DMS 273 (cell line): ENCODE results near the gene ZNF708.
A peak's percentile ranks its signal among the peaks of the same experiment; 100 is the strongest.
"Not testable (repeated sequence)": the region's sequence is repeated elsewhere in the genome, so short reads cannot be mapped to it uniquely, and the experiment has no call there.

Source experiments
- DNase-seq: peaks from one replicate; lab custom pipeline; 2025; ENCODE audit not compliant: unreplicated experiment; lab: John Stamatoyannopoulos, UW

ZNF708 gene

GRCh38 chr19:21328885-21329605 lies at the start of gene ZNF708:
Gene ZNF708, minus strand, starts transcription at chr19:21329410. Its CDS starts 198 bp downstream, at chr19:21329212.
- DNase-seq, result peak; percentile 95

GRCh38 chr19:21362291-21362690 lies 33.1 kb upstream of the ZNF708 start:
- DNase-seq, result no peak

- peak; percentile 99 for DNase-seq
These were observed 29.7 kb upstream of the ZNF708 start, which contains the start of gene ZNF738 for GRCh38 chr19:21358768-21359451. Gene ZNF738, plus strand, starts transcription at chr19:21359000. Its CDS starts 141 bp downstream, at chr19:21359141.

DNA sequence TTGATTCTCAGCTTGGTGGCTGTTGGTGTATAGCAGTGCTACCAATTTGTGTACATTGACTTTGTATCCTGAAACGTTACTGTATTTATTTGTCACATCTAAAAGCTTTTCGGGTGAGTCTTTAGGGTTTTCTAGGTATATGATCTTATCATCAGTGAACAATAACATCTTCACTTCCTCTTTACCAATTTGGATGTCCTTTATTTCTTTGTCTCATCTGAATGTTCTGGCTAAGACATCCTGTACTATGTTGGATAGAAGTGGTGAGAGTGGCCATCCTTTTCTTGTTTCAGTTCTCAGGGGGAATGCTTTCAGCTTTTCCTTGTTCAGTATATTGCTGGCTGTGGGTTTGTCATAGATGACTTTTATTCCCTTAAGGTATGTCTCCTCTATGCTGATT lies 23.6 kb upstream of the ZNF708 start:
- DNase-seq, result no peak

- DNase-seq, result not testable (repeated sequence)
These were observed 15.6 kb upstream of the ZNF708 start for GRCh38 chr19:21344841-21345240.

DNA sequence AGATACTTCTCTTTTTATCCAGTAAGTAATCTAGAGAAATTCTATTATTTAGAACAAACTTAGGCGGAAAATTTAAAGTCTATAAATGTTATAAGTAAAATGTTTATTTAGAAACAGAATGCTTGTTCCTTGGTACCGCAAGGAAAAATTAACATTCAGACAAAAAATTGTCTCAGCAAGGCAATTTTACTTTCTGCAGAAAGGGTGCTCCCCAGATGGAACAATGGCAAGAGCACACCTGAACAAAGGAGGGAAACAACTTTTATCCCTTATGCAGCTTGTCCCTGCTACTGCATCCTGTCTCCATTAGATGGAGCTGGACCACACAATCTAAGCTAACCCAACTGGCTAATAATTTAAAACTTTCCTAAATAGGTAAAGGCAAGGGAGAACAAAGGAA lies 6.5 kb upstream of the ZNF708 start:
- DNase-seq, result peak; percentile 14

GRCh38 chr19:21328406-21328805 lies 804 bp downstream of the ZNF708 start:
- DNase-seq, result peak; percentile 42

- DNase-seq, result no peak
These were observed 3.0 kb downstream of the ZNF708 start for GRCh38 chr19:21326169-21326568.

- no peak for DNase-seq
These were observed 6.2 kb downstream of the ZNF708 start for GRCh38 chr19:21323000-21323399.

GRCh38 chr19:21322528-21322927 lies 6.7 kb downstream of the ZNF708 start:
- no peak for DNase-seq

DNA sequence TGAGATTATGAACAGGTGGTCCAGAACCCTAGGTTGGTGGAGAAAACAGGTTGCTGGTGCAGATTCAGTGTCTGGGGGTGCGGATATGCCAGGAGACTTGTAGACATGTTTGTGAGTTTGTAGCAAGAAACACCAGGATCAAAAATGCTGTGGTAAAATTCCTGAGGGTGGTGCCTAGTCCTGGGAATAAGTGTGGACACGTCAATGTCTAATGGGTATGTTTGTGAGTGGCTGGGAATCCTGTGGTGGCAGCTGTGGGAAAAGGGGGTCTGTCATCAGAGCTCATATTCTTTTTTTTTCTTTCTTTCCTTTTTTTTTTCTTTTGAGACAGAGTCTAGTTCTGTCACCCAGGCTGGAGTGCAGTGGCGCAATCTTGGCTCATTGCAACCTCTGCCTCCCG lies 7.2 kb downstream of the ZNF708 start:
- DNase-seq, result no peak

- DNase-seq, result no peak
These were observed 8.1 kb downstream of the ZNF708 start for GRCh38 chr19:21321134-21321533.

DNA sequence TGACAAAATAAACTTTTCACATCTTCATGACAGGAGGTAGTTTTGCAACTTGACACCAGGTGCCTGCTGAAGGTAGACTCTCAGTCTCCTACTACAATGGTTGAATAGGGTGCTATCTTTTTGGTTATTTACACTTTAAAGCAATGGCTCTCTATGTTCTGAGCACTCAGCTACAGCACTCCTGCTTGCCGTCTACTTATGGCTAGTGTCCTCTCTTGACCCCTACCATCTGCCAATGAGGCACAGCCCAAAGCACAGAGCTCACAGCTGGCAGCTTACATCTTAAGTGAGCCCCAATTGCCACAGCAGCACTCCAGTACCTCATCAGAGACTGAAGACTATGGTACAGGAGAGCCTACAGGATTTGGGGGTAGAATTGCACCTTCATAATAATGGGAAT lies 11.4 kb downstream of the ZNF708 start:
- peak; percentile 70 for DNase-seq

- DNase-seq, result no peak
These were observed 14.5 kb downstream of the ZNF708 start for GRCh38 chr19:21314676-21315075.

DNA sequence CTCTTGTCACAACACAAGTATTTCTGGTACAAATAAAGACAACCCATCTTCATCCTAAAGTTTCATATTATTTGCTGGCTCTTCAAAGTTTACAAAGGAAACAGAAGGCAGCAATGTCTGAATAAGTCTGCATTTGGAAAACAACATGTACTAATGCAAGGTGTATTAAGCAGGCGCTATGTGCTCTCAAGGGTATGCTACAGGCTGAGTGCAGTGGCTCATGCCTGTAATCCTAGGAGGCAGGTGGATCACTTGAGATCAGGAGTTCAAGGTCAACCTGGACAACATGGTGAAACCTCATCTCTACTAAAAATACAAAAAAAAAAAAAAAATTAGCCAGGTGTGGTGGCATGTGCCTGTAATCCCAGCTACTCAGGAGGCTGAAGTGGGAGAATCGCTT lies 16.4 kb downstream of the ZNF708 start:
- DNase-seq, result not testable (repeated sequence)

DNA sequence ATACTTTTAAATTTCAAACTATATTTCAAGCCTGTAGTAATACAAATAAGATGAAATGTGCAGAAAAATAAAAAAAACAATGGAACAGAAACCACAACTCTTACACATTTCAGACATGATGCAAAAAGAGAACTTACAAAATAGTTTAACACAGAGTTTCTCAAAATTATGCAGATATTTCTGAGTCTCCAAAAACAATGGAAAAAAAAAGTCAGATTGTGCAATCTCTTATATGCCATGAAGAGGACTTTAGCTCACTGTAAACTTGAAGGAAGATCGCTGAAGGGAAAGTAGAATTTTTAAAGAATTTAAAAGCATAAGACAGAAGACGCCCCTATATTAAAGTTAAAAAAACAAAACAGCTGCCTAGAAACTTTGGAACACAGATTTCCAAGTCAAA lies 20.4 kb downstream of the ZNF708 start:
- no peak for DNase-seq

- DNase-seq, result not testable (repeated sequence)
These were observed 22.2 kb downstream of the ZNF708 start for GRCh38 chr19:21306881-21307479.

- DNase-seq, result not testable (repeated sequence)
These were observed 35.4 kb downstream of the ZNF708 start for GRCh38 chr19:21293768-21294167.

GRCh38 chr19:21269813-21270212 lies 59.4 kb downstream of the ZNF708 start:
- no peak for DNase-seq

- no peak for DNase-seq
These were observed 64.3 kb downstream of the ZNF708 start for GRCh38 chr19:21264891-21265290.

DNA sequence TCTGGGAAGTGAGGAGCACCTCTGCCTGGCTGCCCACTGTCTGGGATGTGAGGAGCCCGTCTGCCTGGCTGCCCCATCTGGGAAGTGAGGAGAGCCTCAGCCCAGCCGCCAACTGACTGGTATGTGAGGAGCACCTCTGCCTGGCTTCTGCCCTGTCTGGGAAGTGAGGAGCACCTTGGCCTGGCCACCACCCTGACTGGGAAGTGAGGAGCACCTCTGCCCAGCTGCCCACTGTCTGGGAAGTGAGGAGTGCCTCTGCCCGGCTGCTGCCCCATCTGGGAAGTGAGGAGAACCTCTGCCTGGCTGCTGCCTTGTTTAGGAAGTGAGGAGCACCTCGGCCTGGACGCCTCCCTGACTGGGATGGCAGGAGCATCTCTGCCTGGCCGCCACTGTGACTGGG lies 64.8 kb downstream of the ZNF708 start:
- DNase-seq, result no peak

DNA sequence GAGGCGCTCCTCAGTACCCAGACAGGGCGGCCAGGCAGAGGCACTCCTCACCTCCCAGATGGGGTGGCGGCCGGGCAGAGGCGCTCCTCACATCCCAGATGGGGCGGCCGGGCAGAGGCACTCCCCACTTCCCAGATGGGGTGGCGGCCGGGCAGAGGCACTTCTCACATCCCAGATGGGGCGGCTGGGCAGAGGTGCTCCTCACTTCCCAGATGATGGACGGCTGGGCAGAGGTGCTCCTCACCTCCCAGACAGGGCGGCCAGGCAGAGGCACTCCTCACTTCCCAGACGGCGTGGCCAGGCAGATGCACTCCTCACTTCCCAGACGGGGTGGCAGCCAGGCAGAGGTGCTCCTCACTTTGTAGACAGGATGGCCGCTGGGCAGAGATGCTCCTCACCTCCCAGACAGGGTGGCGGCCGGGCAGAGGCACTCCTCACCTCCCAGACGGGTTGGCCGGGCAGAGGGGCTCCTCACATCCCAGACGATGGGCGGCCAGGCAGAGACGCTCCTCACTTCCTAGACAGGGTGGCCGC lies 68.3 kb downstream of the ZNF708 start:
- not testable (repeated sequence) for DNase-seq
